CD4-positive, alpha-beta memory T cell (primary cell): ENCODE measurements around the gene BTBD1. TPM values are rescaled to one million over a fixed set of nuclear protein-coding genes. Genes with fewer than 3 reads are reported as not detected.
A peak's percentile ranks its signal among the peaks of the same experiment; 100 is the strongest.

ENCODE experiments used
- CTCF ChIA-PET: fragments of 350-600 bp; sonication (Branson Sonifier 250); formaldehyde crosslinking; loops from one replicate; lab custom pipeline; 2021; ENCODE audit warnings: inconsistent platforms; ENCODE audit not compliant: partially characterized antibody; lab: Charles Lee
- POLR2A ChIA-PET: fragments of 350-600 bp; sonication (Branson Sonifier 250); formaldehyde crosslinking; loops from one replicate; lab custom pipeline; 2021; ENCODE audit not compliant: partially characterized antibody; lab: Charles Lee
- DNase-seq, 5 donors: peaks; one replicate each; pipeline versions ENCODE4 v3.0.0 to v3.0.0-alpha.2; 2020 to 2022; ENCODE audit warnings: mixed read lengths in 1 of 5
- H3K27ac ChIP-seq: one replicate; pipeline ENCODE4 v1.7.0; 2013; ENCODE audit warnings: low read depth, low read length
- H3K27me3 ChIP-seq: 2 replicates; pipeline ENCODE4 v1.7.0; 2013; ENCODE audit warnings: mild to moderate bottlenecking, low read length, moderate library complexity; ENCODE audit not compliant: insufficient read depth
- H3K36me3 ChIP-seq: 2 replicates; pipeline ENCODE4 v1.7.0; 2013; ENCODE audit warnings: mild to moderate bottlenecking, low read length, moderate library complexity; ENCODE audit not compliant: insufficient read depth
- H3K4me1 ChIP-seq: 2 replicates; pipeline ENCODE4 v1.7.0; 2013; ENCODE audit warnings: mild to moderate bottlenecking, low read length, moderate library complexity; ENCODE audit not compliant: insufficient read depth
- H3K4me3 ChIP-seq, 2 donors: one replicate each; pipeline ENCODE4 v1.7.0; 2013; ENCODE audit warnings: low read length in 2 of 2, mild to moderate bottlenecking in 1 of 2
- H3K9me3 ChIP-seq, 2 donors: one replicate each; pipeline ENCODE4 v1.7.0; 2013; ENCODE audit warnings: low read length in 2 of 2, control low read depth in 1 of 2; ENCODE audit not compliant: control insufficient read depth in 1 of 2
- H3K27ac Mint-ChIP-seq, 7 donors: one replicate each; pipeline ENCODE4 v1.8.0; 2020 to 2021; ENCODE audit warnings: mixed read lengths in 7 of 7, mild to moderate bottlenecking in 6 of 7, inconsistent platforms in 3 of 7, moderate library complexity in 3 of 7
- H3K27me3 Mint-ChIP-seq, 2 donors: one replicate each; pipeline ENCODE4 v1.8.0; 2020 to 2021; ENCODE audit warnings: mixed read lengths in 2 of 2
- H3K36me3 Mint-ChIP-seq, 2 donors: one replicate each; pipeline ENCODE4 v1.8.0; 2020 to 2021; ENCODE audit warnings: mixed read lengths in 2 of 2, inconsistent platforms in 1 of 2, mild to moderate bottlenecking in 1 of 2
- H3K4me1 Mint-ChIP-seq, 4 donors: one replicate each; pipeline ENCODE4 v1.8.0; 2020 to 2021; ENCODE audit warnings: mixed read lengths in 4 of 4, mild to moderate bottlenecking in 1 of 4
- H3K4me3 Mint-ChIP-seq, 8 donors: one replicate each; pipeline ENCODE4 v1.8.0; 2020 to 2021; ENCODE audit warnings: mixed read lengths in 8 of 8, mild to moderate bottlenecking in 7 of 8, moderate library complexity in 6 of 8, inconsistent platforms in 3 of 8
- H3K9me3 Mint-ChIP-seq, 8 donors: one replicate each; pipeline ENCODE4 v1.8.0; 2020 to 2021; ENCODE audit warnings: mixed read lengths in 8 of 8, mild to moderate bottlenecking in 5 of 8, inconsistent platforms in 3 of 8, moderate library complexity in 1 of 8
- intact Hi-C: fragments of 100-400 bp; cut with micrococcal nuclease; formaldehyde crosslinking; loops from one replicate; pipeline ENCODE4 v1.15.1; 2023
- polyA plus RNA-seq, 2 donors: library from polyadenylated mRNA; unstranded; fragments of 300-500 nt; fragmentation: Illumina TruSeq; gene quantifications; one replicate each; pipeline ENCODE4 v1.2.3, GENCODE V29; 2021
- total RNA-seq, 2 experiments: library from RNA; stranded (reverse); gene quantifications; one replicate each; pipeline ENCODE4 v1.2.3, GENCODE V29; 2021

BTBD1 gene
- total and polyA plus RNA-seq, 4 experiments from 2014 or later: 36.5 to 54.9 (median 44.3) TPM

GRCh38 chr15:83106994-83107840, 40.2 kb upstream of the BTBD1 start, which contains the start of gene TM6SF1:
TM6SF1 (plus strand) TSS chr15:83107645; CDS start chr15:83107681, 36 bp downstream.
- Histone ChIP-seq H3K36me3 (no peaks in the 10 kb centered on the region), H3K4me3 (no peak within 1 kb of the TSS), H3K27ac (no peak within 1 kb of the TSS), H3K27me3 (peaks cover 11% of the 10 kb centered on the region), H3K9me3 (no peaks in the 10 kb centered on the region), H3K4me1 (peaks cover 11% of the 10 kb centered on the region)
- ChIA-PET CTCF (no interaction called here), POLR2A (no interaction called here)
- DNase-seq: peak in 2 of 5 donors; percentile 0 to 6
- Mint-ChIP-seq H3K4me1 (peaks cover 6 to 25% (median 15%) of the 10 kb centered on the region in 4 donors), H3K9me3 (peaks cover 0 to 3% (median 0%) of the 10 kb centered on the region in 8 donors), H3K27ac (peak within 1 kb of the TSS in 1 of 7 donors; percentile 25), H3K36me3 (no peaks in the 10 kb centered on the region), H3K4me3 (peak within 1 kb of the TSS; percentile 37 to 80 (median 71)), H3K27me3 (peaks cover 41 to 54% of the 10 kb centered on the region in 2 donors)
- intact Hi-C loops: no loop called here

GRCh38 chr15:83105440-83105839, 38.4 kb upstream of the BTBD1 start:
- peaks cover 41 to 57% of the 10 kb centered on the region in 2 donors for H3K27me3 Mint-ChIP-seq
- peaks cover 6 to 25% (median 15%) of the 10 kb centered on the region in 4 donors for H3K4me1 Mint-ChIP-seq
- ChIA-PET POLR2A (no interaction called here), CTCF (no interaction called here)
- H3K4me3 ChIP-seq: no peak overlapping the region
- peak overlapping the region in 5 of 8 donors; percentile 43 to 74 (median 62) for H3K4me3 Mint-ChIP-seq
- H3K27me3 ChIP-seq: peaks cover 11% of the 10 kb centered on the region
- H3K9me3 ChIP-seq: no peaks in the 10 kb centered on the region
- intact Hi-C loops: no loop called here
- no peak overlapping the region for H3K27ac ChIP-seq
- no peak overlapping the region for H3K27ac Mint-ChIP-seq
- peaks cover 11% of the 10 kb centered on the region for H3K4me1 ChIP-seq
- no peaks in the 10 kb centered on the region for H3K36me3 Mint-ChIP-seq
- no peaks in the 10 kb centered on the region for H3K36me3 ChIP-seq
- peaks cover 0 to 2% (median 0%) of the 10 kb centered on the region in 8 donors for H3K9me3 Mint-ChIP-seq
- no peak for DNase-seq

GRCh38 chr15:83104141-83104540, 37.1 kb upstream of the BTBD1 start:
- peaks cover 33 to 50% of the 10 kb centered on the region in 2 donors for H3K27me3 Mint-ChIP-seq
- intact Hi-C loops: no loop called here

GRCh38 chr15:83102346-83102745, 35.3 kb upstream of the BTBD1 start:
- Mint-ChIP-seq H3K4me3 (no peak overlapping the region), H3K9me3 (peaks cover 0 to 13% (median 7%) of the 10 kb centered on the region in 8 donors), H3K36me3 (no peaks in the 10 kb centered on the region), H3K4me1 (peaks cover 0 to 12% (median 7%) of the 10 kb centered on the region in 4 donors), H3K27me3 (peaks cover 39% of the 10 kb centered on the region in 2 donors), H3K27ac (no peak overlapping the region)
- H3K9me3 ChIP-seq: no peaks in the 10 kb centered on the region
- no peaks in the 10 kb centered on the region for H3K4me1 ChIP-seq
- H3K4me3 ChIP-seq: no peak overlapping the region
- intact Hi-C loops: no loop called here
- H3K27me3 ChIP-seq: no peaks in the 10 kb centered on the region
- H3K36me3 ChIP-seq: no peaks in the 10 kb centered on the region
- DNase-seq: no peak
- ChIA-PET CTCF (no interaction called here), POLR2A (no interaction called here)
- no peak overlapping the region for H3K27ac ChIP-seq

More at GRCh38 chr15:83104141-83104540, 37.1 kb upstream of the BTBD1 start:
- H3K36me3 Mint-ChIP-seq: no peaks in the 10 kb centered on the region
- Histone ChIP-seq H3K36me3 (no peaks in the 10 kb centered on the region), H3K4me3 (no peak overlapping the region), H3K4me1 (peaks cover 11% of the 10 kb centered on the region), H3K27me3 (peaks cover 11% of the 10 kb centered on the region), H3K9me3 (no peaks in the 10 kb centered on the region), H3K27ac (no peak overlapping the region)
- ChIA-PET CTCF (no interaction called here), POLR2A (no interaction called here)
- no peak overlapping the region for H3K27ac Mint-ChIP-seq
- H3K9me3 Mint-ChIP-seq: peaks cover 0 to 2% (median 0%) of the 10 kb centered on the region in 8 donors
- peaks cover 5 to 23% (median 14%) of the 10 kb centered on the region in 4 donors for H3K4me1 Mint-ChIP-seq
- no peak for DNase-seq
- H3K4me3 Mint-ChIP-seq: no peak overlapping the region

GRCh38 chr15:83100097-83100646, 33.1 kb upstream of the BTBD1 start:
- POLR2A ChIA-PET: no interaction called here
- Histone ChIP-seq H3K4me3 (no peak overlapping the region), H3K9me3 (no peaks in the 10 kb centered on the region), H3K27ac (no peak overlapping the region), H3K27me3 (no peaks in the 10 kb centered on the region), H3K4me1 (no peaks in the 10 kb centered on the region), H3K36me3 (no peaks in the 10 kb centered on the region)
- CTCF ChIA-PET: no interaction called here
- peaks cover 0 to 13% (median 9%) of the 10 kb centered on the region in 8 donors for H3K9me3 Mint-ChIP-seq
- peaks cover 30 to 31% of the 10 kb centered on the region in 2 donors for H3K27me3 Mint-ChIP-seq
- H3K4me1 Mint-ChIP-seq: peaks cover 0 to 6% (median 0%) of the 10 kb centered on the region in 4 donors
- no peak overlapping the region for H3K4me3 Mint-ChIP-seq
- no peak overlapping the region for H3K27ac Mint-ChIP-seq
- intact Hi-C loops: no loop called here
- no peaks in the 10 kb centered on the region for H3K36me3 Mint-ChIP-seq
- DNase-seq: no peak

- Mint-ChIP-seq H3K27me3 (peaks cover 30% of the 10 kb centered on the region in 2 donors), H3K4me1 (peaks cover 0 to 5% (median 0%) of the 10 kb centered on the region in 4 donors), H3K4me3 (no peak overlapping the region), H3K27ac (no peak overlapping the region), H3K9me3 (peaks cover 0 to 13% (median 9%) of the 10 kb centered on the region in 8 donors), H3K36me3 (no peaks in the 10 kb centered on the region)
- intact Hi-C loops: no loop called here
- Histone ChIP-seq H3K27me3 (no peaks in the 10 kb centered on the region), H3K4me3 (no peak overlapping the region), H3K9me3 (no peaks in the 10 kb centered on the region), H3K36me3 (no peaks in the 10 kb centered on the region), H3K27ac (no peak overlapping the region), H3K4me1 (no peaks in the 10 kb centered on the region)
- ChIA-PET POLR2A (no interaction called here), CTCF (no interaction called here)
- DNase-seq: no peak
These were observed 32.2 kb upstream of the BTBD1 start for GRCh38 chr15:83099290-83099689.

GRCh38 chr15:83098079-83098478, 31.0 kb upstream of the BTBD1 start:
- peaks cover 23% of the 10 kb centered on the region in 2 donors for H3K27me3 Mint-ChIP-seq
- H3K9me3 Mint-ChIP-seq: peaks cover 0 to 13% (median 9%) of the 10 kb centered on the region in 8 donors
- H3K27ac Mint-ChIP-seq: no peak overlapping the region
- Histone ChIP-seq H3K4me3 (no peak overlapping the region), H3K36me3 (no peaks in the 10 kb centered on the region), H3K27me3 (no peaks in the 10 kb centered on the region), H3K27ac (no peak overlapping the region), H3K9me3 (no peaks in the 10 kb centered on the region), H3K4me1 (no peaks in the 10 kb centered on the region)
- DNase-seq: no peak
- ChIA-PET POLR2A (no interaction called here), CTCF (no interaction called here)
- H3K36me3 Mint-ChIP-seq: no peaks in the 10 kb centered on the region
- intact Hi-C loops: no loop called here
- H3K4me3 Mint-ChIP-seq: no peak overlapping the region
- H3K4me1 Mint-ChIP-seq: no peaks in the 10 kb centered on the region
